Measurements from ENCODE around the gene FCRLB.

DNA sequence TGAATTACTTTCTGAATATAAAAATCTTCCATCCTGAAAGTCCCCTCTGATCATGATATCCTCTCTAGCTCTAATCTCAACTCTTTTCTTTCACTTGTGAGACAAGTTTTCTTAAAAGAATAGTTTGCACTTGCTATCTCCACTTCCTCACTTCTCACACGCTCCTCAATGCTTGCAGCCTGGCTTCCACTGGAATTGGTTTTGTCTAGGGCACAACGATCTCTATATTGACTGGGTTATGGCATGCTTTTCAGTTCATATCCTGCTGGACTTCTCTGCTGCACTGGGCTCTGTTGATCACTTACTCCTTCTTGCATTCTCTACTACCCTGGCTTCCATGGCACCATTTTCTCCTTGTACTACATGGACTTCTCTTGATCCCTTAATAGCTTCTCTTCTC is 13.8 kb upstream of the FCRLB start:
- TF ChIP-seq, protein P1, sequence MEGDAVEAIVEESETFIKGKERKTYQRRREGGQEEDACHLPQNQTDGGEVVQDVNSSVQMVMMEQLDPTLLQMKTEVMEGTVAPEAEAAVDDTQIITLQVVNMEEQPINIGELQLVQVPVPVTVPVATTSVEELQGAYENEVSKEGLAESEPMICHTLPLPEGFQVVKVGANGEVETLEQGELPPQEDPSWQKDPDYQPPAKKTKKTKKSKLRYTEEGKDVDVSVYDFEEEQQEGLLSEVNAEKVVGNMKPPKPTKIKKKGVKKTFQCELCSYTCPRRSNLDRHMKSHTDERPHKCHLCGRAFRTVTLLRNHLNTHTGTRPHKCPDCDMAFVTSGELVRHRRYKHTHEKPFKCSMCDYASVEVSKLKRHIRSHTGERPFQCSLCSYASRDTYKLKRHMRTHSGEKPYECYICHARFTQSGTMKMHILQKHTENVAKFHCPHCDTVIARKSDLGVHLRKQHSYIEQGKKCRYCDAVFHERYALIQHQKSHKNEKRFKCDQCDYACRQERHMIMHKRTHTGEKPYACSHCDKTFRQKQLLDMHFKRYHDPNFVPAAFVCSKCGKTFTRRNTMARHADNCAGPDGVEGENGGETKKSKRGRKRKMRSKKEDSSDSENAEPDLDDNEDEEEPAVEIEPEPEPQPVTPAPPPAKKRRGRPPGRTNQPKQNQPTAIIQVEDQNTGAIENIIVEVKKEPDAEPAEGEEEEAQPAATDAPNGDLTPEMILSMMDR (IDR thresholded peaks at IDR 0.05), result no peak
- TF ChIP-seq POLR2AphosphoS5 (IDR thresholded peaks at IDR 0.05) (no peak), EP300 (IDR thresholded peaks at IDR 0.05) (no peak), POLR2A (IDR thresholded peaks at IDR 0.05) (no peak)
